Endodermal cell (in vitro differentiated cells): ENCODE measurements around the gene IGFLR1. TPM values are rescaled to one million over a fixed set of nuclear protein-coding genes. Genes with fewer than 3 reads are reported as not detected.

Source experiments
- DNase-seq: peaks from one replicate; pipeline ENCODE4 v3.0.0-alpha.2; 2017
- H3K27ac ChIP-seq: 2 replicates; pipeline ENCODE4 v1.5.1; 2013; ENCODE audit warnings: mild to moderate bottlenecking, low read depth, low read length, moderate library complexity
- H3K27me3 ChIP-seq: 2 replicates; pipeline ENCODE4 v1.6.1; 2013; ENCODE audit warnings: mild to moderate bottlenecking, low read length, moderate library complexity; ENCODE audit not compliant: insufficient read depth, control insufficient read depth, poor library complexity, severe bottlenecking
- H3K36me3 ChIP-seq: 2 replicates; pipeline ENCODE4 v1.7.0; 2013; ENCODE audit warnings: mild to moderate bottlenecking, low read length, moderate library complexity; ENCODE audit not compliant: control insufficient read depth, insufficient read depth
- H3K4me1 ChIP-seq: one replicate; pipeline ENCODE4 v1.7.0; 2013; ENCODE audit warnings: low read length; ENCODE audit not compliant: control insufficient read depth, insufficient read depth
- H3K4me3 ChIP-seq: 2 replicates; pipeline ENCODE4 v1.5.1; 2013; ENCODE audit warnings: mild to moderate bottlenecking, low read length, moderate library complexity
- H3K9ac ChIP-seq: 2 replicates; pipeline ENCODE4 v1.6.1; 2013; ENCODE audit warnings: mild to moderate bottlenecking, low read length, moderate library complexity; ENCODE audit not compliant: poor library complexity, severe bottlenecking; ENCODE audit errors: extremely low read depth
- H3K9me3 ChIP-seq: 2 replicates; pipeline ENCODE4 v1.6.1; 2013; ENCODE audit warnings: mild to moderate bottlenecking, low read length, moderate library complexity; ENCODE audit not compliant: control insufficient read depth
- H3K27ac Mint-ChIP-seq: 2 replicates; pipeline ENCODE4 v1.8.0; 2020; ENCODE audit warnings: mixed read lengths
- H3K27me3 Mint-ChIP-seq: 2 replicates; pipeline ENCODE4 v1.8.0; 2021; ENCODE audit warnings: mild to moderate bottlenecking, mixed read lengths; ENCODE audit not compliant: insufficient read depth
- H3K36me3 Mint-ChIP-seq: 2 replicates; pipeline ENCODE4 v1.8.0; 2020; ENCODE audit warnings: low read depth, mixed read lengths
- H3K4me1 Mint-ChIP-seq: 2 replicates; pipeline ENCODE4 v1.8.0; 2020; ENCODE audit warnings: mixed read lengths
- H3K4me3 Mint-ChIP-seq: 2 replicates; pipeline ENCODE4 v1.8.0; 2020; ENCODE audit warnings: mild to moderate bottlenecking, moderate library complexity, mixed read lengths
- H3K9me3 Mint-ChIP-seq: 2 replicates; pipeline ENCODE4 v1.8.0; 2020; ENCODE audit warnings: mild to moderate bottlenecking, mixed read lengths
- WGBS, 2 experiments: methylation state at CpG; one replicate each; pipeline versions ENCODE4 v1.1.5 to v1.1.7; 2013; ENCODE audit warnings: missing lambda C conversion rate in 2 of 2, mixed read lengths in 1 of 2; ENCODE audit not compliant: insufficient coverage in 1 of 2, insufficient read length in 1 of 2; 5-methylcytosine and 5-hydroxymethylcytosine counted together
- long read RNA-seq, 4 experiments: library from polyadenylated mRNA in 2 of 4; library from RNA in 1 of 4; library from capped mRNA in 1 of 4; stranded (forward) in 3 of 4; unstranded in 1 of 4; transcript quantifications; one replicate each; pipeline ENCODE4 v2.0.0, GENCODE V29; 2020 to 2021; ENCODE audit warnings: inconsistent platforms in 1 of 4
- polyA plus RNA-seq, 2 experiments: library from polyadenylated mRNA; stranded (reverse); fragments of 50-300 nt; gene quantifications; one replicate each; pipeline ENCODE4 v1.2.3, GENCODE V29; 2013
- total RNA-seq, 2 donors: library from RNA; stranded (reverse); fragmentation: NEBNext Ultra II Directional in 1 of 2; extraction: Animal tissue kit (Norgen Biotek cat#: 25700) in 1 of 2; gene quantifications; 2 replicates in 1 of 2; 3 replicates in 1 of 2; pipeline ENCODE4 v1.2.1, GENCODE V29; 2021
- TF ChIP-seq, protein P1 (sequence below): fragments of 200-600 bp; sonication (generic); conservative IDR thresholded peaks from 2 replicates; pipeline ENCODE4 v1.5.0; 2021; ENCODE audit warnings: antibody characterized with exemption, mild to moderate bottlenecking

The IGFLR1 gene, protein sequence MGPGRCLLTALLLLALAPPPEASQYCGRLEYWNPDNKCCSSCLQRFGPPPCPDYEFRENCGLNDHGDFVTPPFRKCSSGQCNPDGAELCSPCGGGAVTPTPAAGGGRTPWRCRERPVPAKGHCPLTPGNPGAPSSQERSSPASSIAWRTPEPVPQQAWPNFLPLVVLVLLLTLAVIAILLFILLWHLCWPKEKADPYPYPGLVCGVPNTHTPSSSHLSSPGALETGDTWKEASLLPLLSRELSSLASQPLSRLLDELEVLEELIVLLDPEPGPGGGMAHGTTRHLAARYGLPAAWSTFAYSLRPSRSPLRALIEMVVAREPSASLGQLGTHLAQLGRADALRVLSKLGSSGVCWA
- 1 to 10 TPM; 4.6 to 7.1 TPM for total RNA-seq
- polyA plus RNA-seq (2013, experiment 1 of 2), result 9.0 TPM
- polyA plus RNA-seq (2013, experiment 2 of 2), result 6.1 TPM
- long read RNA-seq, experiment 1, partial matches to known transcripts, result 0 of 2 reads
- long read RNA-seq, experiment 1, other reads (novel, unspliced or antisense), result 2 of 2 reads
- long read RNA-seq, experiment 2, partial matches to known transcripts, result 0 of 2 reads
- long read RNA-seq, experiment 2, other reads (novel, unspliced or antisense), result 2 of 2 reads
- long read RNA-seq, experiment 3, partial matches to known transcripts, result 2 of 6 reads
- long read RNA-seq, experiment 3, other reads (novel, unspliced or antisense), result 2 of 6 reads
- long read RNA-seq, experiment 4, partial matches to known transcripts, result 3 of 7 reads
- long read RNA-seq, experiment 4, other reads (novel, unspliced or antisense), result 3 of 7 reads

DNA sequence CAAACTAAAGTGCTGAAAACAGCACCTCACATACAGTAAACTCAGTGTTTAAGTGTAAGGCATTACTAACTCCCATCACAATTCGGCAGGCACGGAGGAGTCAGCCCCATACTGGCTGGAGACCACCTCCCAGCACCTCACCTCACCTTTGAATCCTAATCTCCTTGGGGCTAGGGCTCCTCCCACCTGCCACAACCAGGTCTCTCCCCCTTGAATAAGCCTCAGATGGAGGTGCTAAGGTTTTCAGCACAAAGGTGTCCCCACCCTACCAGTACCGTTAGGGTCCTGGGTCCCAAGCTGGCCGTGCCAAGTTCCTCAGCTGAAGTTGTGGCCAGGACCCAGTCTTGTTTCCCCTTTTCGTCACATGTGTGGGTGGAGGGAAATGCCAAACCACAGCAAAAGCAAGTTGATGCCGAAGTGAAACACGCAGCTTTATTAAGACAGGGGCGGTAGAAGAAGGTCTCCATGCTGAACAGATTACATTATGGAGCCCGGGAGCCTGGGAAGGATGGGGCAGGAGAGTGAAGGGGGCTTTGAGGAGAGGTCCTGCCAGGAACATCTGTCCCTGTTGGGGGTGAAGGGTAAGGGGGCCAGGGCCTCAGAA lies at the start of gene IGFLR1:
Gene IGFLR1 (minus strand): TSS at position 332 of the 604 bp plus-strand sequence. CDS start 1,272 bp downstream, outside the sequence.
- no peaks in the 10 kb centered on the region for H3K27me3 Mint-ChIP-seq
- peaks cover 7% of the 10 kb centered on the region for H3K4me1 Mint-ChIP-seq
- TF ChIP-seq, protein P1, sequence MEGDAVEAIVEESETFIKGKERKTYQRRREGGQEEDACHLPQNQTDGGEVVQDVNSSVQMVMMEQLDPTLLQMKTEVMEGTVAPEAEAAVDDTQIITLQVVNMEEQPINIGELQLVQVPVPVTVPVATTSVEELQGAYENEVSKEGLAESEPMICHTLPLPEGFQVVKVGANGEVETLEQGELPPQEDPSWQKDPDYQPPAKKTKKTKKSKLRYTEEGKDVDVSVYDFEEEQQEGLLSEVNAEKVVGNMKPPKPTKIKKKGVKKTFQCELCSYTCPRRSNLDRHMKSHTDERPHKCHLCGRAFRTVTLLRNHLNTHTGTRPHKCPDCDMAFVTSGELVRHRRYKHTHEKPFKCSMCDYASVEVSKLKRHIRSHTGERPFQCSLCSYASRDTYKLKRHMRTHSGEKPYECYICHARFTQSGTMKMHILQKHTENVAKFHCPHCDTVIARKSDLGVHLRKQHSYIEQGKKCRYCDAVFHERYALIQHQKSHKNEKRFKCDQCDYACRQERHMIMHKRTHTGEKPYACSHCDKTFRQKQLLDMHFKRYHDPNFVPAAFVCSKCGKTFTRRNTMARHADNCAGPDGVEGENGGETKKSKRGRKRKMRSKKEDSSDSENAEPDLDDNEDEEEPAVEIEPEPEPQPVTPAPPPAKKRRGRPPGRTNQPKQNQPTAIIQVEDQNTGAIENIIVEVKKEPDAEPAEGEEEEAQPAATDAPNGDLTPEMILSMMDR, result no peak
- peaks cover 23% of the 10 kb centered on the region for H3K36me3 Mint-ChIP-seq
- H3K9me3 Mint-ChIP-seq, result no peaks in the 10 kb centered on the region
- peak within 1 kb of the TSS; percentile 50 for H3K27ac Mint-ChIP-seq
- DNase-seq, result no peak
- Histone ChIP-seq H3K4me1 (no peaks in the 10 kb centered on the region), H3K9ac (peak within 1 kb of the TSS; percentile 74), H3K9me3 (no peaks in the 10 kb centered on the region), H3K4me3 (peak within 1 kb of the TSS; percentile 87), H3K36me3 (peaks cover 21% of the 10 kb centered on the region), H3K27ac (no peak within 1 kb of the TSS), H3K27me3 (no peaks in the 10 kb centered on the region)
- WGBS, 2 experiments, result 93 to 95% methylated on average over 8 to 9 of the region's 9 CpGs
- peak within 1 kb of the TSS; percentile 66 for H3K4me3 Mint-ChIP-seq

DNA sequence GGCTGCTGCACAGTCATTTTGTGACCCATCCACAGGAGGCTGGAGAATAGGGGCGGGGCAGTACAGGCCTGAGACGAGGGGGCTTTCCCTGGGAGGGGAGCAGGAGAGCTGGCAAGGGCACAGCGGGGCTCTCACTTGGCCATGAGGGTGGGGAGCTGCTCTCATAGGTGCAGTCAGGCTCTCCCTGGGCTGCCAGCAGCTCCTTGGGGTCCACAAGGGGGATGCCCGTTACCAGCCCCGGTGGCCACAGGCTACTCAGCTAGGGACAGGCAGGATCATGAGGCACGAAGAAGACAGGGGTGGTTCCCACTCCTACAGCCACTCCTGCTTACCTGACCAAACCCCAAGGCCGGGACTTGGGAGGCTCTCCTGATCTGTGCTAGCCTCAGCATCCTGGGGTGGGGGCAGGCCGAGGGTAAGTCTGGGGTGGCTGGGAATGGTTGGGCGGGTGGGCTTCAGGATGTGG lies 49.6 kb upstream of the IGFLR1 start:
- no peak overlapping the region for H3K27ac ChIP-seq
- Mint-ChIP-seq H3K27me3 (peaks cover 14% of the 10 kb centered on the region), H3K27ac (no peak overlapping the region), H3K4me3 (no peak overlapping the region), H3K4me1 (peaks cover 1% of the 10 kb centered on the region), H3K36me3 (no peaks in the 10 kb centered on the region), H3K9me3 (no peaks in the 10 kb centered on the region)
- no peak overlapping the region for H3K4me3 ChIP-seq
- 92 to 93% methylated on average over 4 to 9 of the region's 9 CpGs for WGBS, 2 experiments
- no peaks in the 10 kb centered on the region for H3K36me3 ChIP-seq
- H3K27me3 ChIP-seq, result peaks cover 20% of the 10 kb centered on the region
- peak; percentile 48 for DNase-seq
- no peaks in the 10 kb centered on the region for H3K9me3 ChIP-seq
- H3K4me1 ChIP-seq, result no peaks in the 10 kb centered on the region
- H3K9ac ChIP-seq, result no peak overlapping the region
- TF ChIP-seq, protein P1, result no peak

DNA sequence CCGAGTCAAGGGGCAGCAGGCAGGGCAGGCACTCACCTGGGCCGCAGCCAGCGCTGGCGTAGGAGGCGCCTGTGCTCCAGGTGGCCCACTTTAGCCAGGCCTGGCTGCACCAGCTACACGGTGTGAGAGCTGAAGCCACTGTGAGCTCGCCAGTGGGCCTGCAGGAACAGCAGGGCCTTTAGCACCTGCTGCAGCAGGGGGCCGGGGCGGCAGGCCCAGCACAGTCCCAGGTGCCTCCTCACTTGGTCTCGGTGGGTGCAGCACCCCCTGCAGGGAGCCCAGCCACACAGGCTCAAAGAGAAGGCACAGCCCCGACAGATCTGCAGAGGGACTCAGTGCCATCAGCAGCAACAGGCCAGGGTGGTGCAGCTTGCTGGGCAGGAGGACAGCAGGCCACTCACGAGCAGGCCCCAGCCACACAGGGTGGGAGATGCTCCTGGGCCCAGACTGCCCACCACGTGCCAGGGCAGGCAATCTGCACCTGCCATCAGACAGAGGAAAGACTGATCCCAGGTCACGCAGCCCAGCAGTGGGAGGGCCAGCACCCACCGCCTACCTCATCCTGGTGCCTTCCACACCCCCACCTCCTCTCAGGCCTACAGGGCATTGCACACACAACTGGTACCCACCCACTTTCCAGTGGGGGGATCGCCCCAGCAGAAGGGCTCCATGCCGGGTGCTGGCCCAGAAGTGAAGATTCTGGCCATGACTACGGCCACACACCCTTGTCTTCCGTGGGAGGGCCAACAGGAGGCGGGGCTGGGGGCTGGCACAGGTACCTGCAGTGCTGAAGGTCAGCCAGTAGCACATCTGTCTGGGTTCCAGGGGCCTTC lies 48.9 kb upstream of the IGFLR1 start:
- no peaks in the 10 kb centered on the region for H3K9me3 ChIP-seq
- Mint-ChIP-seq H3K36me3 (no peaks in the 10 kb centered on the region), H3K27ac (no peak overlapping the region)

More for the DNA sequence above, 48.9 kb upstream of the IGFLR1 start:
- TF ChIP-seq, protein P1, result peak; percentile 40
- Mint-ChIP-seq H3K9me3 (no peaks in the 10 kb centered on the region), H3K4me3 (no peak overlapping the region), H3K4me1 (no peaks in the 10 kb centered on the region), H3K27me3 (peaks cover 7% of the 10 kb centered on the region)
- WGBS, 2 experiments, result 83% methylated on average over 16 to 20 of the region's 20 CpGs
- Histone ChIP-seq H3K4me1 (no peaks in the 10 kb centered on the region), H3K27ac (no peak overlapping the region), H3K9ac (no peak overlapping the region), H3K36me3 (no peaks in the 10 kb centered on the region), H3K27me3 (peaks cover 13% of the 10 kb centered on the region), H3K4me3 (no peak overlapping the region)
- peak; percentile 64 for DNase-seq
